Measurements from ENCODE around the gene RTTN.
"Not testable (repeated sequence)": the region's sequence is repeated elsewhere in the genome, so short reads cannot be mapped to it uniquely, and the experiment has no call there.

The RTTN gene, protein sequence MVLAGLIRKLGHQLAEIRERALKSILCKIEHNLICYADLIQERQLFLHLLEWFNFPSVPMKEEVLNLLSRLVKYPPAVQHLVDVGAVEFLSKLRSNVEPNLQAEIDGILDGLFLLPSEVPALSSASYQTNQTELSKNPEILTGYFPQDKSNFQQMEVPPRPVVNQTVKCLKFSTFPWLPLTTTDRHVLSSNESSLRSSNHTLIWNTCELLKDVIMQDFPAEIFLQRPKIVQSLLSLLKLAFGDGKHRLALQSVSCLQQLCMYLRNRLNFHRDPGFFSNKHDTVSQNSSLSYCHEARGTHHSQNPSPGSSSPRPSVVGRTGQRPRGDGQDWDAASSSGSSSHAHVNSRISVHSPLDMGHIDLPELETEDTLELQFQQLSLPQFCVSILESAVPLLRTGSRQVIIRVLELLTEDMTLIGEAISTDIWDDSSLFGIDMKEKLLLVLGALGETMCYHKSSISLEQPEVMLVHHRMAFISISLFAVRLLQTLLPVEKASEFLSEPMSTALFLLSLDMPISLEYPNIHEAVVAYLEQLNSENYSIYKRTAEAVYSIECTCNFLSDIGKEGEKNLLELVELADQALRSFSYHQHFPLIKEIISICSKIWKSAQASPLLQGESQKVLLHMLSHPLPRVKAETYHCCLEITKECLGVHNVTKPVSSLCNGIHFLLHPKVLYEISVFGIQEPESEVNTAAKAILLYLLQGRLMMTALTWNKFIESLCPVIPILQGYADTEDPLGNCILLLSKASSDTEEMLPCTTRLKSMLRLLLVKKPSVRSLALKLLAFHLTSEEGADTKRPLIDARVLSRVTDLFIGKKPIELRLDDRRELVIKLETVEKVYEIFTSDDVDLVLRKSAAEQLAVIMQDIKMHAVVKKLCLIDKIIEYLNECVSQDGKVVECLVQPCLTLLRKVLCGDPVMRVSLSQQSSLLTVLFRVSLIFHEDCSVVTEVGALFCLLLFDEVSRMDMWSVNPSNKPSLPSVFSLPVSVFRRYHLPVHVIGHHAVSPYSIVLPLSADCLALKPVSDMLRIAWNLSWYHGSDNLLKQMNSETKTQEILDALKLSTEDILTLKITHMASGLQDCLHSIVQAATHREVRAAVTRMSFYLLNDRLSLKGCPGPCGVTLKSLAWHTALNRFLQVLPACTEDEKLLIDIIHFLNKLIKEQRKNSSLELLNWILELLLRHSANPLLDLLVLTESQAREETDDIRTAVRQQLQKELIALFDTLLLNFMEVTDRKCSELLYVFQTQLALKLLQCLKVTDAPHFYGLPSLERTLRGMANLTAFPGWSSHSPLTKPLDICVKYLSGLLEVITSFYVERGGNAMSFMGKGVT (N-terminal part only)

GRCh38 chr18:70205421-70206397, at the start of gene RTTN:
TSS of gene RTTN (minus strand) at chr18:70205687. CDS start at chr18:70205658, 29 bp downstream.
- peak; percentile 95 to 96 for DNase-seq

- DNase-seq: no peak
These were observed 45.3 kb upstream of the RTTN start for GRCh38 chr18:70250781-70251180.

GRCh38 chr18:70249861-70250260, 44.4 kb upstream of the RTTN start:
- DNase-seq: not testable (repeated sequence)

DNA sequence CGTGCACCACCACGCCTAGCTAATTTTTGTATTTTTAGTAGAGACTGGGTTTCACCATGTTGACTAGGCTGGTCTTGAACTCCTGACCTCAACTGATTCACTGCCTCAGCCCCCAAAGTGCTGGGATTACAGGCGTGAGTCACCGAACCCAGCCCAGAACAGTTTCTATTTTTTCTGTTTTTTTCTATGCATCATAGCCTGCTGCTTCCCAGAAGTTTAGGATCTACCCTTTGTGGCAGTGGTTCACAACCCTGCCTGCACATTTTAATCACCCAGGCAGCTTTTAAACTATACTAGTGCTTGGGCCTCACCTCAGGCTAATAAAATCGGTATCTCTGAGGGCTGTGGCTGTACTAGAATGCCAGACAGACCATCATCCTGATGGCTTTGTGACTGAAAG, 43.6 kb upstream of the RTTN start:
- no peak for DNase-seq

- no peak for DNase-seq
These were observed 40.6 kb upstream of the RTTN start for GRCh38 chr18:70246061-70246466.

DNA sequence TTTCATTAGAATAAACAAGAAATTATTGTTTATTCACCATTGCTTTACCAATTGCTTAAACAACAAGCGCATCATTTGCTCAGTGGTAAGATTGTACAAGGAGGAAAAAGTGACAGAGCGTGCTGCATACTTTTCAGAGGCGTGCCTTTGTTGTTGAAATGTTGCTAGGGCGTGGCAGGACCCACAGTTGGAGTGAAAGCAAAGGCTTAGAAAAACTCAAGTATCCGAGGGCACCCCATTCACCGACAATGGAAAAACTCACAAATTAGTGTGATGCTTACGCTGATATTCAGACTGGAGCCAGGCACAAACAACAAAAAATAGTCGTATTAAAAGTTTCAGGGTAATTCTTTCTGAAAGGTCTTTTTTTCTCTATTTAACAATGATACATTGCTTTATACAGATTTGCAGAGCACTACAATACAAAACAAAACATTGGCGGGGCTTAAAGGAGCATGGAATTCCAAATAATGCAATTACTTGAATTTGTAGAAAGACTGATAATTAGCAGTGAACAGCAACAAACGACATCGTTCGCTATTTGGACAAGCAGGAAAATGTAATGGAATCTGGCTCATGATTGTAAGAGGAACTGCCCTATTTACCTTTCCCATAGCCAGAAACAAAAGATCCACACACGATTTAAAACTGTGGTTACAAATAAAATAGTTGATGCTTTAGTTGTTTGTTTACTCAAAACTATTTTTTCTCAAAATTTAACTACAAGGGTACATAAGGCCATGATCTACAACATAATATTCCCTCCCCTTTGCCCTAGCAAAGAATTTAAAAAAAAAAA, 37.8 kb upstream of the RTTN start:
- DNase-seq: no peak

DNA sequence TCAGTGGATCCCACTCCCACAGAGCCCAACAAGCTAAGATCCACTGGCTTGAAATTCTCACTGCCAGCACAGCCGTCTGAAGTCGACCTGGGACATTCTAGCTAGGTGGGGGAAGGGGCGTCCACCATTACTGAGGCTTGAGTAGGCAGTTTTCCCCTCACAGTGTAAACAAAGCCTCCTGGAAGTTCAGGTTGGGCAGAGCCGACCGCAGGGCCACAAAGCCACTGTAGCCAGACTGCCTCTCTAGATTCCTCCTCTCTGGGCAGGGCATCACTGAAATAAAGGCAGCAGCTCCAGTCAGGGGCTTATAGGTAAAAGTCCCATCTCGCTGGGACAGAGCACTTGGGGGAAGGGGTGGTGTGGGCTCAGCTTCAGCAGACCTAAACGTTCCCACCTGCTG, 31.4 kb upstream of the RTTN start:
- DNase-seq: not testable (repeated sequence)

- DNase-seq: no peak
These were observed 30.0 kb upstream of the RTTN start for GRCh38 chr18:70235478-70235877.

- no peak for DNase-seq
These were observed 29.4 kb upstream of the RTTN start for GRCh38 chr18:70234667-70235459.

- no peak for DNase-seq
These were observed 28.5 kb upstream of the RTTN start for GRCh38 chr18:70233974-70234373.

GRCh38 chr18:70232261-70232660, 26.8 kb upstream of the RTTN start:
- DNase-seq: no peak

- DNase-seq: no peak
These were observed 24.2 kb upstream of the RTTN start for GRCh38 chr18:70229639-70230038.

DNA sequence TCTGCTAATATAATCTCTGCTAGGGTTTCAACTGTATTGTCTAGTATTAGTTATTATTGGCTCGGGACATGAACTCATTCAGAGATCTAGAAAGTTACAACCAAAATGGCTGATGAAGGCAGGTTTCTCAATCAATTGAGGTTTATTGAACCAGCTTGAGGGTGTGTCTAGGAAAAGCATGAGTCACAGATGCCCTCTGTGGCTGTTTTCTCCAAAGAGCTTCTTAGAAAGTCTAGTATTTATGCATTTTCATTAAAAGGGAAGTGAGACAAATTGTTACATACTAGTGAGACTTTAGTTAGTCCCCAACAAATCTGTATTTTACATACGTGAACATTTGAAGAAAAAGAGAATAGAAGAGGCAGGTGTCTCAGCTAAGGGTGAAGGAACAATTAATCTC, 23.0 kb upstream of the RTTN start:
- no peak for DNase-seq

- DNase-seq: no peak
These were observed 22.0 kb upstream of the RTTN start for GRCh38 chr18:70227438-70227837.

DNA sequence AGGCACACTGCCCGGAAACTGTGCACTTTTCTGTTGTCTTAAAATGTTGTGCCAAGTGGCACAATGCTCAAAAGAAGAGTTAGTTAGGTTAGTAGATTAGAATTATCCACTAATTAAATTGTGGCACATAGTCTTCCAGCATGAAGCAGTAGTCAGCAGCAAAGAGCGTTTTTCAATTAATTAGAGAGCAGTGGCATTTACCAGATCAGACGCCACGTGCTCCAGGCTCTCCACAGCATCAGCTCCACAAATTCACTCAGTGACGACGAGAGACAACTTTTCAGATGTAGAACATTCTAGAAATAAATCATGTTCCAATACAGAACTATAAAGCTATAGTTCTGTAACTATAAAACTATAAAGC, 16.4 kb upstream of the RTTN start:
- DNase-seq: no peak

DNA sequence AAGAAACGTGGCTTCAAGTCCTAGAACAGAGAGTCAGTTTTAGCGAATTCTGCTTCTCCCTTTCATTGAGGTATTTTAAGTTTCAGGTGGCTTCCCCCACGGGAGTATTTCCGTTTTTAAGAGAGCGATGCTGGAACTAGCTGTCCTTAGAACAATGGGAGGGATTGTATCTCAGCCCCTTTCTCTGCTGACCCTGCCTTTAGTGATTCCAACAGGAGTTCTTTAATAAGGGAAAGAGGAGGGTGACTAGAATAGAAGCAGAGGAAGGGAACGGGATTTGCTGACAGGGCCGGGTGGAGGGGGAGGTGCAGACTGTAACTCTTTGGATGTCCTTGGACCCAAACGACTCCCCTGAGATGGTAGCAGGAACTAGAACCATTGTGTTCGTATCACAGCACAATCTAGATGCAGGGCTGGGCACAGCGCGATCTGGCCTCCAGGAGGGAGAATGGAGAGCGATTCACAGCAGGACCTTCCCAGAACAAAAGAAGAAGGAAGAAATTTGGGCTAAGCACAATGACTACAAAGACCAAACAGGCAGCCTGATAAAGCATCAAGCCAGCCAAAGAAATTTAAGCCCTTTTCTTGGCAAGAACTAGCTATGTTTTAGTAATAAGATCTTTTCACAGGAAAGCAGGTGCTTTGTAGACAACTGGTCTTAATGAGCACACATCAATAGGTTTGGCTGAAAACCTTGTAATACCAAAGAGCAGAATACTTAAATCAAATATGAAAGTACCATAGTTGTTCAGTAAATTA, 15.8 kb upstream of the RTTN start:
- DNase-seq: no peak

DNA sequence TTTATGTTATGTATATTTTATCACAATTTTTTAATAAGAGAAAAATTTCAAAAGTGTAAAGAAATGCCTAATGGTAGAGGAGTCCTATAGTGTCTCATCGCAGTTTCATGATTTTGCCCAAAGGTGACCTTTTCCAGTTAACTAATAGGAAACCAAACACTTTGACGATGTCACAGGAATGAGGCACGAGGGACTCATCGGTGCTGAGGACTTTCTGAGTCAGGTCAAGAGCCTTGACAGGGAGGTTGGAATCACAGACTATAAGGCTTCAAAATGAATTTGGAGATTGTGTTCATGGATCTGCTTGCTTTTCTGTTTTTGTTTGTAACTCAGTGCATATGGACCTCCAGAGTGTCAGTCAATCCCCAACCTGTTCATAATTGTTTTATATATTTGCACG, 15.1 kb upstream of the RTTN start:
- DNase-seq: no peak

GRCh38 chr18:70219688-70220087, 14.2 kb upstream of the RTTN start:
- DNase-seq: no peak

DNA sequence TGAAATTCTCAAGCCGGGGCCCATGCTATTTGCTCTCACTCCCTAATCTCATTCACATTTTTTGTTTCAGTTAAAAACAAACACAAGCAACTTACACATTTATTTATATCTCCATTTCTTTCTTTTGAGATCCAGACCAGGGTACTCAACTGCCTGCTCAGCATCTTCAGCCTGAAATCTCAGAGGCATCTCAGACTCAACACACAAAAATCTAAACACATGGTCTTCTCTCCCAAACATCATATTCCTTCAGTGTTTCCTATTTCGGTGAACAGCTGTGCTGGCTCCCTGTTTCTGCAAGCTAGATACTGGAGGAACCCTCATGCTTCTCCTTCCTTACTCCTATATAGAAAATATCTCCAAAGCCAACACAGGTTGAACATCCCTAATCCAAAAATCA, 11.3 kb upstream of the RTTN start:
- no peak for DNase-seq
